Small intestine (tissue), 7 donors: ENCODE measurements around the gene TWF1. TPM values are rescaled to one million over a fixed set of nuclear protein-coding genes. Genes with fewer than 3 reads are reported as not detected.
"Not testable (repeated sequence)": the region's sequence is repeated elsewhere in the genome, so short reads cannot be mapped to it uniquely, and the experiment has no call there.

Experiments
- DNase-seq, 2 donors: peaks; one replicate each; pipeline versions ENCODE4 v3.0.0 to v3.0.0-alpha.2; 2013
- FAIRE-seq: peaks from 2 replicates; lab custom pipeline; 2012; peaks lifted over from hg19 to GRCh38; lab: Jason Lieb, UNC
- H3K27ac ChIP-seq, 3 donors: one replicate each; pipeline ENCODE4 v1.5.1; 2013; ENCODE audit warnings: low read length in 2 of 3, mild to moderate bottlenecking in 2 of 3, control low read depth in 1 of 3, inconsistent platforms in 1 of 3, low read depth in 1 of 3, moderate library complexity in 1 of 3
- H3K27me3 ChIP-seq, 3 donors: one replicate each; pipeline ENCODE4 v1.6.1; 2013; ENCODE audit warnings: low read length in 3 of 3, inconsistent platforms in 1 of 3; ENCODE audit not compliant: control insufficient read depth in 3 of 3, insufficient read depth in 3 of 3
- H3K36me3 ChIP-seq, 3 donors: one replicate each; pipeline ENCODE4 v1.6.1; 2013; ENCODE audit warnings: low read length in 3 of 3, inconsistent platforms in 1 of 3, low read depth in 1 of 3, mild to moderate bottlenecking in 1 of 3, moderate library complexity in 1 of 3; ENCODE audit not compliant: control insufficient read depth in 3 of 3, insufficient read depth in 2 of 3
- H3K4me1 ChIP-seq, 3 donors: one replicate each; pipeline ENCODE4 v1.6.1; 2013; ENCODE audit warnings: low read length in 2 of 3, inconsistent platforms in 1 of 3, low read depth in 1 of 3, mild to moderate bottlenecking in 1 of 3, moderate library complexity in 1 of 3; ENCODE audit not compliant: control insufficient read depth in 3 of 3, insufficient read depth in 2 of 3
- H3K4me3 ChIP-seq, 3 donors: one replicate each; pipeline ENCODE4 v1.5.1; 2013; ENCODE audit warnings: low read length in 3 of 3, control low read depth in 1 of 3, inconsistent platforms in 1 of 3, low read depth in 1 of 3, mild to moderate bottlenecking in 1 of 3, moderate library complexity in 1 of 3
- H3K9me3 ChIP-seq, 2 donors: one replicate each; pipeline ENCODE4 v1.6.1; 2013; ENCODE audit warnings: low read depth in 1 of 2, low read length in 1 of 2; ENCODE audit not compliant: control insufficient read depth in 2 of 2, insufficient read depth in 1 of 2
- WGBS, 3 donors: extraction: QIAGEN DNeasy Blood & Tissue Kit; methylation state at CpG; one replicate each; pipeline ENCODE4 v1.1.7; 2013; 5-methylcytosine and 5-hydroxymethylcytosine counted together
- polyA plus RNA-seq, 4 donors: library from polyadenylated mRNA; stranded (reverse) in 3 of 4; unstranded in 1 of 4; fragments of 200-250 nt in 3 of 4; fragments of 120-200 nt in 1 of 4; gene quantifications; one replicate each; pipeline versions ENCODE4 v1.2.1 to v1.2.3, GENCODE V29; 2013
- donor health status: healthy with polysubstance abuse.
- donor health status: control.
- donor health status: control.
- donor health status: Bipolar disorder and iron deficiency.
- donor health status: healthy.

Gene TWF1
- polyA plus RNA-seq, 4 donors = 81.7 to 142 (median 90.8) TPM

GRCh38 chr12:43760396-43760795 lies 45.7 kb downstream of the TWF1 start:
- H3K36me3 ChIP-seq = peaks cover 0 to 2% (median 0%) of the 10 kb centered on the region in 3 donors
- FAIRE-seq (no peak), DNase-seq (peak in 1 of 2 donors; percentile 5)
- H3K9me3 ChIP-seq = no peaks in the 10 kb centered on the region
- peak overlapping the region in 2 of 3 donors; percentile 39 to 46 for H3K4me3 ChIP-seq
- 67 to 74% (median 70%) methylated on average over 2 of the region's 2 CpGs for WGBS, 3 donors
- peaks cover 6 to 17% (median 16%) of the 10 kb centered on the region in 3 donors for H3K4me1 ChIP-seq
- H3K27me3 ChIP-seq = no peaks in the 10 kb centered on the region
- H3K27ac ChIP-seq = no peak overlapping the region

DNA sequence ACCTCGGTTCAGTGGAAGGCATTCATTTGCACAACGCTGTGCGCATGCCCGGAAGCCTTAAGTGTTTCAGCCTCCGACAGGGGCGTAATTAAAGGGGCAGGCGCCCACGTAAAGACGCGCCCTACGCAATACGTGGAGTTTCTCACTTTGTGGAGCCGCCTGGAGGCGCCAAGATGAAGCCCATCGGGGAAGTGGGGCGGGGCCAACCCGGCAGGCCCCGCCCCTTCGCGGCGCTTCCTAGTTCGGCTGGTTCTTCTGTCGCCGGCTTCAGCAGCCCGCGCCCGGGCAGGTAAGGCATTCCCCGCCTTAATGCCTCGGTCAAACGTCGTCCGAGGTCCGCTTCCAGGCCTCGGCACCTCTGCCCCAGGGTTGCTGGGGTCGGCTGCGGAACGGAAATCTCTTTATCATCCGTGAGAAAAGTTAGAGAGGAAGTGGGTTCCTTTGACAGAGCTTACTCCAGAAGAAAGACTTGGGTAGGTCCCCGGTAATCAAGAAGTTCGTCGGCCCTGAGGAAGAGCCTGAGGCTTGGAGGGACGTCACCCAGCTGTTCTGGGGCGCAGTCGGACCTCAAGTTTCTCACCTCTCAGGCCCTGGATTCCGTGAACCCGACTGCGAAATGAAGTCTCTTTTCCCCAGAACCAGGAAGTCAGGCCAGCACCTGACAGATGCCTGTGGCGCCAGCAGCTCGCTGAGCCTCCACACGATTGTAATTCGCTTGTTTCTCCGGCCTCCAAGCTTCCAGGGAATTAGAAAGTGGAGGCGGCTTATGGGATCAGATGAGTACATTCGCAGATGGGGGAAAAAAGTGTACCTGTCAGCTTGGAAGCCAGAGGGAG lies 47.2 kb downstream of the TWF1 start, which contains the start of the genes IRAK4 and PUS7L:
Gene IRAK4, plus strand, starts transcription at position 224 of the 836 bp plus-strand sequence. CDS start 9,161 bp downstream, outside the sequence.
Gene PUS7L, minus strand, starts transcription at position 63 of the 836 bp plus-strand sequence. CDS start 3,545 bp downstream, outside the sequence.
- peak within 1 kb of the TSS; percentile 81 to 99 (median 86) for H3K27ac ChIP-seq
- H3K9me3 ChIP-seq = no peaks in the 10 kb centered on the region
- FAIRE-seq (no peak), DNase-seq (peak; percentile 98 to 99)
- peak within 1 kb of the TSS; percentile 39 to 54 (median 46) for H3K4me3 ChIP-seq
- H3K27me3 ChIP-seq = no peaks in the 10 kb centered on the region
- WGBS, 3 donors = 0 to 1% (median 0%) methylated on average over 54 of the region's 54 CpGs
- no peaks in the 10 kb centered on the region for H3K36me3 ChIP-seq
- peaks cover 6 to 17% (median 16%) of the 10 kb centered on the region in 3 donors for H3K4me1 ChIP-seq

DNA sequence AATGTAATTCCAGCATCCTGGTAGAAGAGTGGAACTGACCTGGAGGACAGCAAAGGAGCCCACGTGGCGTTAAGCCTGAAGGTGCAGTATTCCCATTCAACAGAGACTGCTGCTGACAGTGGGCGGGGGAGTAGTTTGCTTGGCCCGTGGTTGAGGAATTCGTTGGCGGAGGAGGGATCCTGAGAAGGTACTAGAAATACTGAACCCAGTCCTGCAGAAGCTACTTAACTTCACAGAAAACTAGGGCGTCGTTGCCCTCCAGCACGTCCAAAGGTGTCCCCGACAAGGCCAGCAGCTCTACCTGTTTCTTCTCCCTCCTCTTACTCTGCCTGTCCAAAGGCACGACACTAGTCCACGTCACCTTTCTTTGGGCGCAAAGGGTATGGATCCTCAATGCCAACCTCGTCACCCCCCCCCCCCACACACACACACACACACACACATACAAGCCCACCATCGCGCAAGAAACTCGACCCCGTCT lies 47.8 kb downstream of the TWF1 start:
- Histone ChIP-seq H3K36me3 (no peaks in the 10 kb centered on the region), H3K27ac (peak overlapping the region; percentile 62 to 99 (median 71)), H3K4me3 (peak overlapping the region; percentile 39 to 54 (median 46)), H3K27me3 (no peaks in the 10 kb centered on the region), H3K4me1 (peaks cover 6 to 17% (median 16%) of the 10 kb centered on the region in 3 donors), H3K9me3 (no peaks in the 10 kb centered on the region)
- DNase-seq (peak in 1 of 2 donors; percentile 60), FAIRE-seq (no peak)
- WGBS, 3 donors = 0 to 3% (median 1%) methylated on average over 14 to 18 of the region's 18 CpGs

DNA sequence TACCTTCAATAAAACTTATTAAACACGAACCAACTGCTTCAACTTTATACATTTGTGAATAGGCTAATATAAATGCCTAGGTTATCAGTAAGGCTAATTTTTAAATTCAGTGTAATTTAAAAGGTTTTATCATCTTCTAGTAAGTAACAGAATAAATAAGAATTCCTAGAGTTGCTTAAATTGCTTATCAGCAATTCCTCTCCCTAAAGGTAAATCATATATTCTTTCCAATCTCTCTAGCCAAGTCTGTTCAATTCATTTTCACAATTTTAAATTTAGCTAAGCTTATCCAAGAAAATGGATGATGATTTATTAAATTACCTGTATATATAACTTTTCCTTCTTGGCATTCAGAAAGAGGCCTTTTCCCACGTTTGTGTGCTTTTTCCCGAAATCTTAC lies 52.1 kb downstream of the TWF1 start:
- Histone ChIP-seq H3K27me3 (no peaks in the 10 kb centered on the region), H3K4me3 (no peak overlapping the region), H3K4me1 (peaks cover 3 to 9% (median 6%) of the 10 kb centered on the region in 3 donors), H3K36me3 (peaks cover 0 to 3% (median 0%) of the 10 kb centered on the region in 3 donors), H3K27ac (no peak overlapping the region), H3K9me3 (no peaks in the 10 kb centered on the region)
- DNase-seq (no peak), FAIRE-seq (no peak)
- WGBS, 3 donors = 91 to 98% (median 96%) methylated on average over 3 of the region's 3 CpGs

- 96 to 98% (median 97%) methylated on average over 3 to 5 of the region's 6 CpGs for WGBS, 3 donors
- not testable (repeated sequence) for H3K27ac ChIP-seq, H3K27me3 ChIP-seq, H3K36me3 ChIP-seq, H3K9me3 ChIP-seq, DNase-seq, H3K4me1 ChIP-seq, FAIRE-seq, H3K4me3 ChIP-seq
Measured at GRCh38 chr12:43751360-43751759, 54.8 kb downstream of the TWF1 start.

- Histone ChIP-seq H3K27me3 (no peaks in the 10 kb centered on the region), H3K36me3 (peaks cover 0 to 6% (median 0%) of the 10 kb centered on the region in 3 donors), H3K9me3 (no peaks in the 10 kb centered on the region), H3K27ac (no peak overlapping the region), H3K4me3 (no peak overlapping the region), H3K4me1 (no peaks in the 10 kb centered on the region)
- DNase-seq (no peak), FAIRE-seq (no peak)
- 91 to 96% (median 96%) methylated on average over 3 of the region's 3 CpGs for WGBS, 3 donors
Measured at GRCh38 chr12:43750814-43751213, 55.3 kb downstream of the TWF1 start.

GRCh38 chr12:43749016-43749415 lies 57.1 kb downstream of the TWF1 start:
- no peak for FAIRE-seq
- Histone ChIP-seq H3K4me1 (no peaks in the 10 kb centered on the region), H3K9me3 (no peaks in the 10 kb centered on the region), H3K27ac (no peak overlapping the region), H3K27me3 (no peaks in the 10 kb centered on the region), H3K4me3 (no peak overlapping the region), H3K36me3 (peaks cover 0 to 6% (median 4%) of the 10 kb centered on the region in 3 donors)
- DNase-seq = no peak
- 82 to 95% (median 94%) methylated on average over 5 of the region's 5 CpGs for WGBS, 3 donors

DNA sequence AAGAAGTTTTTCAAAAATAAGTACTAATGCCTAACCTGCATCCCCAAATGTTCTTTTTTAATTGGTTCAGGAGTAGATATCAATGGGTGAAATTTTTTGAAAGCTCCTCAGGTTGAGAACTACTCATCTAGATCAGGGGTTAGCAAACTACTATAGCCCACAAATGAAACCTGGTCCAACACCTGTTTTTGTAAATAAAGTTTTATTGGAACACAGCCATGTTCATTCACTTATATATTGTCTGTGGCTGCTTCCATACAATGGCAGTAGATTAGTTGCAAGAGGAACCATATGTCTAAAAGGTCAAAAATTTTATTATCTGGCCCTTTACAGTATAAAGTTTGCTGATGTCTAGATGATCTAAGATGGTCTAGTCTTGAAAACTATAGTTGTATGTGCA lies 61.3 kb downstream of the TWF1 start:
- H3K4me3 ChIP-seq = no peak overlapping the region
- no peaks in the 10 kb centered on the region for H3K4me1 ChIP-seq
- DNase-seq (no peak), FAIRE-seq (no peak)
- no peaks in the 10 kb centered on the region for H3K27me3 ChIP-seq
- H3K36me3 ChIP-seq = peaks cover 0 to 11% (median 8%) of the 10 kb centered on the region in 3 donors
- H3K9me3 ChIP-seq = no peaks in the 10 kb centered on the region
- H3K27ac ChIP-seq = no peak overlapping the region
